Parathyroid adenoma (tissue), 2 donors: ENCODE measurements around the gene SLC1A1.

Experiments used
- H2AFZ ChIP-seq: fragments of 300-600 bp; sonication (generic); one replicate; pipeline ENCODE4 v1.7.0; 2017; ENCODE audit warnings: antibody characterized with exemption, mild to moderate bottlenecking
- H3K27ac ChIP-seq: fragments of 300-600 bp; sonication (generic); one replicate; pipeline ENCODE4 v1.7.0; 2017
- H3K27me3 ChIP-seq: fragments of 300-600 bp; sonication (generic); one replicate; pipeline ENCODE4 v1.7.0; 2017; ENCODE audit warnings: low read length; ENCODE audit not compliant: control insufficient read depth, insufficient read depth
- H3K36me3 ChIP-seq: fragments of 300-600 bp; sonication (generic); one replicate; pipeline ENCODE4 v1.7.0; 2017; ENCODE audit warnings: low read length; ENCODE audit not compliant: control insufficient read depth, insufficient read depth
- H3K4me1 ChIP-seq: fragments of 300-600 bp; sonication (generic); one replicate; pipeline ENCODE4 v1.7.0; 2017; ENCODE audit warnings: control low read depth
- H3K4me2 ChIP-seq: fragments of 300-600 bp; sonication (generic); one replicate; pipeline ENCODE4 v1.7.0; 2017; ENCODE audit warnings: low read length
- H3K4me3 ChIP-seq: fragments of 300-600 bp; sonication (generic); one replicate; pipeline ENCODE4 v1.7.0; 2017; ENCODE audit warnings: low read depth, low read length
- H3K79me2 ChIP-seq: fragments of 300-600 bp; sonication (generic); one replicate; pipeline ENCODE4 v1.7.0; 2017; ENCODE audit warnings: control low read depth
- H3K9ac ChIP-seq: fragments of 300-600 bp; sonication (generic); one replicate; pipeline ENCODE4 v1.7.0; 2017; ENCODE audit warnings: mild to moderate bottlenecking
- H3K9me3 ChIP-seq: fragments of 300-600 bp; sonication (generic); one replicate; pipeline ENCODE4 v1.7.0; 2017; ENCODE audit warnings: low read length; ENCODE audit not compliant: control insufficient read depth
- CTCF ChIP-seq: fragments of 300-600 bp; sonication (generic); IDR thresholded peaks from one replicate; pipeline ENCODE4 v1.7.0; 2017; ENCODE audit warnings: antibody characterized with exemption, mild to moderate bottlenecking
- donor health status: primary hyperparathyroidism.

SLC1A1 gene

DNA sequence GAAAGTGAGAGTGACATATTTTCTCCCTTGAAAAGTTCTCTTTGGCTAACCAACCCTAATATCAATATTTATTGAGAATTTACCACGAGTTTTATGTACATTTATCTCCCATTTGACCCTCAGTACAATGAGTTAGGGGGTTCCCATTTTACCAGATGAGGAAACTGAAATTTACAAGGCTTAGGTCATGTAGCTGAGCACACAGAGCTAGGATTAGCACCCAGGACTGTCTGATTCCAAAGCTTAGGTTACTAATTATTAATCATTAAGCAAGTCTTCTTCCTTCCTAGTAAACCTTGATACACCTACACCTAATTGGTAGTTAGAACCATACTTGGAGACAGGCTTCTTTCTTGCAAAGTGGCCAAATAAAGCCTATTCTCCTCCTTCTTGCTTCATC is 12.2 kb downstream of the SLC1A1 start:
- Histone ChIP-seq H3K4me3 (no peak overlapping the region), H2AFZ (no peak overlapping the region), H3K27ac (no peak overlapping the region), H3K79me2 (no peaks in the 10 kb centered on the region), H3K36me3 (no peaks in the 10 kb centered on the region), H3K4me2 (no peak overlapping the region), H3K9me3 (no peaks in the 10 kb centered on the region), H3K4me1 (no peaks in the 10 kb centered on the region), H3K9ac (no peak overlapping the region), H3K27me3 (no peaks in the 10 kb centered on the region)
- TF ChIP-seq CTCF, result no peak

GRCh38 chr9:4503103-4503502 is 12.8 kb downstream of the SLC1A1 start:
- H3K27me3 ChIP-seq, result no peaks in the 10 kb centered on the region
- no peaks in the 10 kb centered on the region for H3K9me3 ChIP-seq
- no peak overlapping the region for H3K4me3 ChIP-seq
- H2AFZ ChIP-seq, result no peak overlapping the region
- no peak overlapping the region for H3K27ac ChIP-seq
- no peak for TF ChIP-seq CTCF
- no peak overlapping the region for H3K4me2 ChIP-seq
- H3K9ac ChIP-seq, result no peak overlapping the region
- H3K36me3 ChIP-seq, result no peaks in the 10 kb centered on the region
- H3K79me2 ChIP-seq, result no peaks in the 10 kb centered on the region
- no peaks in the 10 kb centered on the region for H3K4me1 ChIP-seq

- TF ChIP-seq CTCF, result no peak
- Histone ChIP-seq H2AFZ (no peak overlapping the region), H3K4me1 (no peaks in the 10 kb centered on the region), H3K9ac (no peak overlapping the region), H3K9me3 (no peaks in the 10 kb centered on the region), H3K4me3 (no peak overlapping the region), H3K27me3 (no peaks in the 10 kb centered on the region), H3K36me3 (no peaks in the 10 kb centered on the region), H3K27ac (no peak overlapping the region), H3K79me2 (no peaks in the 10 kb centered on the region), H3K4me2 (no peak overlapping the region)
These were observed 14.0 kb downstream of the SLC1A1 start for GRCh38 chr9:4504250-4504649.

DNA sequence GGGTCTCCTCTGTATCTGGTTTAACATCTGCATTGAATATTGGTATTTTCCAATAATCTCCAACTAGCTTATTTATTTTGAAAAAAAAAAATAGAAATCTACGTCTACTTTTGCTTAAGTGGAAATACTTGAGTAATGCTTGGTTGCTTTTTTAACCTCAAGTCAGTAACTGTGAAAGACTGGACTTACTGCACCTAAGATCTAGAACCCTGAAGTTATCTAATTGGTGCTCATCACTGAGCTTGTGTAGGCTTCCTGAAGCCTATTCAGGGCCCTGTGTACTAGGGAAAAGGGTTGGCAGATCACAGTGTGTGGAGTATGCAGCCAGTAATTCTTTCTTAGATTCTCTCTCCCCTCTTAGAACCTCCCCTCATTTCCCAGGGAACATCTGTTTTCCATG is 16.2 kb downstream of the SLC1A1 start:
- Histone ChIP-seq H3K79me2 (no peaks in the 10 kb centered on the region), H3K9ac (no peak overlapping the region), H3K4me3 (no peak overlapping the region), H3K27ac (no peak overlapping the region), H3K4me1 (no peaks in the 10 kb centered on the region), H3K4me2 (no peak overlapping the region), H3K36me3 (no peaks in the 10 kb centered on the region), H2AFZ (no peak overlapping the region), H3K9me3 (no peaks in the 10 kb centered on the region), H3K27me3 (no peaks in the 10 kb centered on the region)
- TF ChIP-seq CTCF, result no peak

GRCh38 chr9:4507306-4508130 is 17.2 kb downstream of the SLC1A1 start:
- Histone ChIP-seq H3K27ac (no peak overlapping the region), H3K4me3 (no peak overlapping the region), H2AFZ (no peak overlapping the region), H3K9me3 (no peaks in the 10 kb centered on the region), H3K4me1 (no peaks in the 10 kb centered on the region), H3K27me3 (no peaks in the 10 kb centered on the region), H3K36me3 (no peaks in the 10 kb centered on the region), H3K9ac (no peak overlapping the region), H3K79me2 (no peaks in the 10 kb centered on the region), H3K4me2 (peak overlapping the region; percentile 20)
- no peak for TF ChIP-seq CTCF
